HG03378 (cell line): Measurements from ENCODE around the gene ADAM15.

ENCODE experiments used
- ATAC-seq: cut with Tn5 transposase; IDR thresholded peaks from one replicate; pipeline ENCODE4 v1.9.1; 2021; ENCODE audit warnings: mild to moderate bottlenecking, moderate library complexity; ENCODE audit not compliant: unreplicated experiment

Gene ADAM15

DNA sequence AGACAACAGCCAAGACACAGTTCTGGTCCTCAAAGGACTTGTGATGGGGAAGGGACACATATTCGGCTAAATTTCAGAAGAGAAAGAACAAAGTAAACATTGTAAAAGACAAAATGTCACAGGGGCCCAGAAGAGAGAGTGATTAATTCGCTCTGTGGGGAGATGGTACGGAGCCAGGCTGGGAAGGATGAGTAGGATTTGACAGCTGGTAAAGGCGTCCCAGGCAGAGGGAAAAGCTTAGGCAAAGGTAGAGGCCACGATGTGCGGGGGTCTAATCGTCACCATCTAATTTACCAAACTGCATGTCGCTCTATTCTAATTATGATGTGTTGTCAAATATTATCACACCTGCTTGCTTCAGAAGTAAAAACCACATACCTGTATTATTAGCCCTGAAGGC lies 59.3 kb downstream of the ADAM15 start:
- ATAC-seq, result no peak

DNA sequence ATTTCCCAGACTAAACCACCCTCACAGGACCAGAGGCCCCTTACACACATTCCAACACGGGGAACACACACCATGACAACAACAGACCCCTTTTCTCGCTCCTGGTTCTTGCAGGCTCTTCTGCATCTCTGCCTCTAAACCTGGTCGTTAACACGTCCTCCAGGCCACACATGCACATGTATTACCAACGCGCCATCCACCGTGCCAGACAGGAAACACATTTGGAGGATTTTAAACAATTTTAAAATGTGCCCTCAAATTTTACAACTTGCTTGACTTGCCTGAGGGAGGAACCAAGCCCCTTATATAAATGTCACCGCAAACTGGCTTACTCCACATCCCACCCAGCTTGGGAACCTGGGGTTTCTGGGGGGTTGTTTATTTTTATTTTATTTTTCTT lies 59.7 kb downstream of the ADAM15 start:
- no peak for ATAC-seq
